SU-DHL-6 (cell line): ENCODE results near the gene ADARB2.
A peak's percentile ranks its signal among the peaks of the same experiment; 100 is the strongest.

ENCODE experiments used
- H2AFZ ChIP-seq: fragments of 200-600 bp; sonication (generic); 2 replicates; pipeline ENCODE4 v1.6.1; 2014; ENCODE audit warnings: low read depth, mild to moderate bottlenecking, moderate library complexity, mixed read lengths, antibody characterized with exemption, low read length; ENCODE audit not compliant: severe bottlenecking
- H3F3A ChIP-seq: fragments of 200-600 bp; shearing (Covaris generic); 2 replicates; pipeline ENCODE4 v1.6.0; 2016; ENCODE audit warnings: antibody characterized with exemption, mild to moderate bottlenecking; ENCODE audit not compliant: insufficient read depth
- H3K27ac ChIP-seq: fragments of 200-600 bp; sonication (generic); 2 replicates; pipeline ENCODE4 v1.5.1; 2016; ENCODE audit warnings: low read depth, mild to moderate bottlenecking, low read length, moderate library complexity, mixed read lengths
- H3K27me3 ChIP-seq: fragments of 200-600 bp; sonication (generic), shearing (Covaris generic); 2 replicates; pipeline ENCODE4 v1.6.0; 2014; ENCODE audit warnings: mild to moderate bottlenecking, low read length
- H3K36me3 ChIP-seq: fragments of 200-600 bp; sonication (generic); 2 replicates; pipeline ENCODE4 v1.6.1; 2014; ENCODE audit warnings: mild to moderate bottlenecking, low read length, mixed read lengths
- H3K4me2 ChIP-seq: fragments of 300-600, 200-600 bp; shearing (Covaris generic), sonication (generic); 2 replicates; pipeline ENCODE4 v1.6.0; 2014; ENCODE audit warnings: low read length, low read depth, mild to moderate bottlenecking; ENCODE audit not compliant: poor library complexity, severe bottlenecking
- H3K4me3 ChIP-seq: fragments of 200-600 bp; sonication (generic); 2 replicates; pipeline ENCODE4 v1.5.1; 2014; ENCODE audit warnings: antibody characterized with exemption, low read length, mild to moderate bottlenecking, mixed read lengths; ENCODE audit not compliant: insufficient read depth, poor library complexity, severe bottlenecking
- H3K79me2 ChIP-seq: fragments of 200-600 bp; sonication (generic); 2 replicates; pipeline ENCODE4 v1.6.1; 2014; ENCODE audit warnings: mild to moderate bottlenecking, low read length, moderate library complexity; ENCODE audit not compliant: insufficient read depth
- H3K9ac ChIP-seq: fragments of 200-600 bp; sonication (generic); 2 replicates; pipeline ENCODE4 v1.7.0; 2014; ENCODE audit warnings: mild to moderate bottlenecking, low read length
- H3K9me2 ChIP-seq: fragments of 200-600 bp; sonication (generic); replicated peaks from 2 replicates; pipeline ENCODE4 v1.6.1; 2014; ENCODE audit warnings: low read length; ENCODE audit not compliant: insufficient read depth
- H3K9me3 ChIP-seq: fragments of 200-600 bp; sonication (generic); 2 replicates; pipeline ENCODE4 v1.6.1; 2014; ENCODE audit warnings: low read length, mixed read lengths; ENCODE audit not compliant: insufficient read depth
- H4K20me1 ChIP-seq: fragments of 200-600 bp; sonication (generic); 2 replicates; pipeline ENCODE4 v1.6.1; 2014; ENCODE audit warnings: low read depth, mild to moderate bottlenecking, antibody characterized with exemption, low read length, moderate library complexity, mixed read lengths
- CTCF ChIP-seq: fragments of 200-600 bp; sonication (generic); IDR thresholded peaks from one replicate; pipeline ENCODE4 v1.5.1; 2017; ENCODE audit warnings: antibody characterized with exemption, mild to moderate bottlenecking, low read length, moderate library complexity; ENCODE audit not compliant: insufficient read depth, poor library complexity, severe bottlenecking
- EZH2phosphoT487 ChIP-seq: fragments of 200-600 bp; sonication (generic), shearing (Covaris generic); conservative IDR thresholded peaks from 2 replicates; pipeline ENCODE4 v1.6.1; 2018; ENCODE audit warnings: mild to moderate bottlenecking, antibody characterized with exemption, low read length, moderate library complexity, mixed read lengths

ADARB2 gene

GRCh38 chr10:1419796-1420610 is 317.3 kb downstream of the ADARB2 start:
- Histone ChIP-seq H3K9me3 (no peaks in the 10 kb centered on the region), H3K4me2 (peak overlapping the region; percentile 64), H3F3A (0 out of 2 replicates have a peak, but pooled peaks cover 15% of the 10 kb centered on the region), H4K20me1 (no peaks in the 10 kb centered on the region), H3K27me3 (no peaks in the 10 kb centered on the region), H3K9me2 (no peaks in the 10 kb centered on the region), H2AFZ (no peak overlapping the region), H3K79me2 (no peaks in the 10 kb centered on the region), H3K4me3 (peak overlapping the region; percentile 39), H3K36me3 (no peaks in the 10 kb centered on the region), H3K27ac (0 out of 2 replicates have a peak overlapping the region, but pooled peaks have one; percentile 39), H3K9ac (peak overlapping the region; percentile 44)
- no peak for TF ChIP-seq EZH2phosphoT487
- no peak for TF ChIP-seq CTCF

GRCh38 chr10:1418031-1418550 is 319.2 kb downstream of the ADARB2 start:
- Histone ChIP-seq H2AFZ (no peak overlapping the region), H3K27me3 (no peaks in the 10 kb centered on the region), H3K4me2 (no peak overlapping the region), H3F3A (0 out of 2 replicates have a peak, but pooled peaks cover 15% of the 10 kb centered on the region), H3K9me3 (no peaks in the 10 kb centered on the region), H3K79me2 (no peaks in the 10 kb centered on the region), H3K9ac (no peak overlapping the region), H3K9me2 (no peaks in the 10 kb centered on the region), H3K27ac (no peak overlapping the region), H4K20me1 (no peaks in the 10 kb centered on the region), H3K36me3 (no peaks in the 10 kb centered on the region), H3K4me3 (no peak overlapping the region)
- no peak for TF ChIP-seq EZH2phosphoT487
- TF ChIP-seq CTCF, result no peak

DNA sequence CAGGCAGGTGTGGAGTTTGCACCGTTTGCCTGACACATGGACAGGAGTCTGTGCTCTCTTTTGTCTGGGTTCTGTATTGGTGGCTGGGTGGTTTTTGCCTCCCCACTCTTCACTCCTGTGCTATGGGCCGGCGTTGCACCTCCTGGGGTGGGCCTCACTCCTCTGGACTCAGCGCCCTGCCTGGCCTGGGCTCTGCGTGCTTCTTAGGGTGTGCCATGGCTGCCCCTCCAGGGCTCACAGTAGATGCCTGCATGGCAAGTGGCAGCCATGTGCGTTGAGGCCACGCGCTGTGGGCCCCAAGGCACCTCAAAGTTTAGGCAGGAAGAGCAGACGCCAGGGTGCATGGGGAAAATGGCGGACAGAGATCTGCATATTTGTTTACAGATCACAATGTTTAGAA is 319.8 kb downstream of the ADARB2 start:
- no peak overlapping the region for H3K4me2 ChIP-seq
- no peaks in the 10 kb centered on the region for H3K27me3 ChIP-seq
- H3K36me3 ChIP-seq, result no peaks in the 10 kb centered on the region
- no peaks in the 10 kb centered on the region for H4K20me1 ChIP-seq
- no peaks in the 10 kb centered on the region for H3K9me2 ChIP-seq
- H3K9me3 ChIP-seq, result no peaks in the 10 kb centered on the region
- H3K27ac ChIP-seq, result no peak overlapping the region
- TF ChIP-seq CTCF, result no peak
- TF ChIP-seq EZH2phosphoT487, result no peak
- H3F3A ChIP-seq, result 0 out of 2 replicates have a peak, but pooled peaks cover 15% of the 10 kb centered on the region
- no peak overlapping the region for H3K9ac ChIP-seq
- H2AFZ ChIP-seq, result no peak overlapping the region
- H3K79me2 ChIP-seq, result no peaks in the 10 kb centered on the region
- H3K4me3 ChIP-seq, result no peak overlapping the region
